Hematopoietic multipotent progenitor cell treated with erythropoietin and hydrocortisone succinate and interleukin-3 and kit ligand, for 17 days (in vitro differentiated cells): ENCODE results near the gene SERBP1.
"Not testable (repeated sequence)": the region's sequence is repeated elsewhere in the genome, so short reads cannot be mapped to it uniquely, and the experiment has no call there.

Experiments
- DNase-seq: peaks from one replicate; pipeline ENCODE4 v3.0.0-alpha.2; 2015; ENCODE audit warnings: low spot score

The SERBP1 gene

DNA sequence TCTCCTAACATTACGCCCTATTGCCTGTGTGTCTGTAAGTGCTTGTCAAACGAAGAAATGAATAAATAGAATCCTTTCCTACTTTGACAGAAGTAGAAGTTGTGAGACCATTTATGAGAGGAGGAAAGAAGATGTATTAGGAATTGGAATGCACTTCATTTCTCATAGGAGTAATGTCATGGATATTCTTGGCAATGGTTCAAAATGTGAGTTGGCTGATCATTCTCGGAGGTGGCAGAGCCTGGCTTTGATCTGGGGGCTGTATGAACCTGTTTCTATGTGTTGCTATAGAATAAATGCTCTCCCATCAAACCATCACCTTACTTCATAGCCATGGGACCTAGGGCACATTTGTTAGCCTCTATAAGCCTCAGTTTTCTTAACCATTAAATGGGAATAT is 10.1 kb upstream of the SERBP1 start:
- no peak for DNase-seq

DNA sequence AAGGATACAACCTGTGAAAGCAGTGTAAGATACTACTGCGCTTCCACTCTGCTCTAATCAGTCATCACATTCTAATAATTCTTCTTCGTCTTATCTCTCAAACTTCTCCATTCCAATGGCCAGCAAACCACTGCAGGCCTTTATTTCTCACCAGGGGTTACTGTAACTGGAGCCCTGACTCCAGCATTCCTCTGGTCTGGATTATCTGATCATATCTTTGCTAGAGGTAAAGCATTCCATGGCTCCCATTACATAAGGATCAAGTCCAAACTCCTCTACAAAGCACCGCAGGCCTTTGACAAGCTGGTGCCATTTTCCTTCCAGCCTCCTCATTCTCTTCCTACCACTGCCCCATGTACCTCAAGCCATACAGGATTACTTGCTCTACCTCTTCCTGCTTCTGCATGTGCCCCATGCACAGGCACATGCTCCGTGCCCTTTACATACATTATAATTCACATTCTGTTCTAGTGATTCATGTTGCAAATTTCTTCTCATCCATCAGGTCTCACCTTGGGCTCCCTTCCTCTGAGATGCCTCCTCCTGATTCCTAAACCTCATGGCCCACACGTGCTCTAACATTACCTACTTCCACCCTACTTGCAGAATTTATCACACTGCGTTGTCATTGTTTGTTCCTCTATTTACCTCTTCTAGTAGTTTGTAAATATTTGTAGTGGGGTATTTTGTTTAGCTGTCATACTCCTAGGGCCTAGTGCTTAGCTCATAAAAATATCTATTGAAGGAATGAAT is 9.3 kb upstream of the SERBP1 start:
- no peak for DNase-seq

DNA sequence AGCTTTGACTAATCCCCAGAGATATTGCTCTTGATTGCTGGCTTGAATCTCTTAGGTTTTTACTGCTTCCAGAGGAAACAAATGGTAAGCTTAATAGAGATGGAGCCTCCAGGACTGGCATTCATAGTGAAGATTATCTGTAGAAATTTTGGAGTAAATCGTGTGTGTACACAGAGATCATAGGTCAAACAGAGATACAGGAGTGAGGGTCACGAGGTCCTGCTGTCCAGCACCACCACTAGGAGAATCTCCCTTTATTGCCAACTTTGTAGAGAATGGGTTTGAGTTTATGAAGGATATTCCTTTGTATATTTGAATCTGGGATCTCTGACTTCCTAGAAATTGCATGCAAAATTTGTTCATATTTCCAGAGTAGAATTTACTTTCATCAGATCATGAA is 7.8 kb upstream of the SERBP1 start:
- DNase-seq, result no peak

DNA sequence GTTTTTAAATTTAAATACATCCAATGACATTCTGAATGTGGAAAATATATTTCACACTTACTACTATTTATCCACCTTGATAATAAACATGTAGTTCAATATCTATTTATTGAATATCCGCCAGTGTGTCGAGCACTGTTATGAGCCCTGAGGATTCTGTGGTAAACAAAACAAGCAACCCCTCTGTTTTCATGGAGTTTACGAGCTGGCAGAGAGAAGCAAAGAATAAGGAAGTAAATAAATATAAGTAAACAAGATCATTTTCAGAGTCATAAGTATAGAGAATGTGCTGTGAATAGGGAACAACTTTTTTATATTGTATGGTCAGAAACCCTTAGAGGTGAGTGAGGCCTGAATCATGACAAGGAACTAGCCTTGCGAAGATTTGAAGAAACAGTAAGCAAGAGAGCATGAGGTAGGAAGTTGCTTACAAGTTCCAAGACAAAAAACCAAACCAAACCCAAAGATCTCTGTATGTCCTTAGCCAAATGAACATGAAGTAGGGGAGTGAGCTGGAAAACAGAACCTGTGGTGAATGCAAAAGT is 6.4 kb upstream of the SERBP1 start:
- DNase-seq, result no peak

GRCh38 chr1:67434491-67434890 is 4.3 kb upstream of the SERBP1 start:
- no peak for DNase-seq

GRCh38 chr1:67433837-67434236 is 3.6 kb upstream of the SERBP1 start:
- no peak for DNase-seq

DNA sequence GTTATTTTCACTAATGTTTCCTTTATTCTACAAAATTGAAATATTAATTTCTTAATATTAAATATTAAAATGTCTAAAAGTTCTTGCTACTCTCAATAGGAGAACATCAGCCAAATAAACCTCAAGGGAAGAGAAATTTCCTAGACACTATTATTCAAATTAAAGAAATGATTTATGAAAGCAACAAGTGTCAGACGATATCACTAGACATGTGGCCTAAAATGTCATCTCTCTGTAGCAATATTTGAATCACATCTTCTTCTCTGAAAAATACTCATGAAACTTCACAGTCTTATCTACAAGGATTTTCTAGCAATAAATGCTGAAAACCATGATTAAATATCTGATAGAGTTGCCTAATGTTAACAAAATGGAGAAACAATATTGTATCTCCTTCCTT is 2.5 kb upstream of the SERBP1 start:
- DNase-seq, result no peak

GRCh38 chr1:67431869-67432578 is 1.8 kb upstream of the SERBP1 start:
- DNase-seq, result no peak

- no peak for DNase-seq
Observed at GRCh38 chr1:67431156-67431765, 1.1 kb upstream of the SERBP1 start.

DNA sequence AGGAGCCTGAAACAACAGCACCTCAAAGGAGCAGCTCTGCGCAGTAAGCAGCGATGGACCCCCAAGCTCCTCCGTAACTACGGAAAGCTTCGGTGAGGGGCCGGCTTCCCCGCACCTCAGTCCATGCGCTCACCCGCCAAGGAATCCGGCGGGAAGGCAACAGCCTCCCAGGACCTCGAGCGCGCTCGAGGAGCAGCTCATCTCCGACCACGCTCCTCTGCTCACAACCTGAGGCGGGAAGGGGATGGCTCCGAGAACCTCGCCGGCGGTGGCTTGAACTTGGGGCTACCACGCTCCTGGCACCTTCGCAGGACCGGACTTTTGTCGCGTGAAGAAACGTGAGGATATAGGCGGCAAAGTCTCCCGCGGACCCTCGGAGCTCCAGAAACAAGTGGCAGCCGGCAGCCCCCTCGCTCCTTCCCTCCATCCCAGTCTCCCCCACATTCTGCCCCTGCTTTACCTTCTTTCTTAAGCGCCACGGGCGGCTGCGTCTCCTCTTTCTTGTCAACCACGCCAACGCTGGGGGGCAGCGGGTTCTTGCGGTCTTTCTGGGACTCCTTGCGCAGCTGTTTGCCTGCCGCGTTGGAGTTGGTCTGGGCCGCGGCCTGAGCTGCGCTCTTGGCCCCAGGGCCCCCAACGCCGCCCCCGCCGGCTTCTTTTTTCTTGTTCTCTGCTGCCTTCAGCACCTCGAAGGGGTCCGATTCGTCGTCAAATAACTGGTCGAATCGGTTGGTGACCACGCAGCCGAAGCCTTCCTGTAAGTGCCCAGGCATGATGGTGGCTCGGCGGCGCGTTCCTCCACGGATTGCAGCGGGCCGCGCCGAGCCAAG is 459 bp downstream of the SERBP1 start:
- peak; percentile 34 for DNase-seq

DNA sequence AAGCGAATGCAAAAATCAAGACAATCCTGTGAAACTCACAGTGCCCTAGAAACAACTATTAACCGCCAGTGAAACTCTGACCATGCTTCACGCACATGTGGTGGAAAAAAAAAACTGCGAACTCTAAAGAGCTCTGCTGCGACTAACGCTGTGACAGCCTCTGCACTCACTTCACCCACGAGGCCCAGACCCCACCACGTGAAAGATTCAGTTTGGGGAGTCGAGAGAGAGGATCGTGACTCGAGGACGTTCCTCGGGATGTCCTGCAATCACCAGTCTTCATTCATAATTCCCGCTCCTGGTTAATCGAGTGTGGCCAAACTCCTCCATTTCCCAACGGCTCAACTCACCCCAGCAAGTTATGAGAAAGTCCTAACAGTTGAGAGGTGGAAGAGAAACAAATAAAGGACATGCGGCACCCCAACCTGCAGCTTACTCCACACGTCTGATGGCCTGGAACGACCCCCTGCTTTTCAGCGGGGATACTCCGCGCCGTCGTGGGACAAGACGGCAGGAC is 1.1 kb downstream of the SERBP1 start:
- peak; percentile 32 for DNase-seq

GRCh38 chr1:67427947-67428346 is 2.3 kb downstream of the SERBP1 start:
- peak; percentile 21 for DNase-seq

GRCh38 chr1:67427465-67427864 is 2.7 kb downstream of the SERBP1 start:
- no peak for DNase-seq

DNA sequence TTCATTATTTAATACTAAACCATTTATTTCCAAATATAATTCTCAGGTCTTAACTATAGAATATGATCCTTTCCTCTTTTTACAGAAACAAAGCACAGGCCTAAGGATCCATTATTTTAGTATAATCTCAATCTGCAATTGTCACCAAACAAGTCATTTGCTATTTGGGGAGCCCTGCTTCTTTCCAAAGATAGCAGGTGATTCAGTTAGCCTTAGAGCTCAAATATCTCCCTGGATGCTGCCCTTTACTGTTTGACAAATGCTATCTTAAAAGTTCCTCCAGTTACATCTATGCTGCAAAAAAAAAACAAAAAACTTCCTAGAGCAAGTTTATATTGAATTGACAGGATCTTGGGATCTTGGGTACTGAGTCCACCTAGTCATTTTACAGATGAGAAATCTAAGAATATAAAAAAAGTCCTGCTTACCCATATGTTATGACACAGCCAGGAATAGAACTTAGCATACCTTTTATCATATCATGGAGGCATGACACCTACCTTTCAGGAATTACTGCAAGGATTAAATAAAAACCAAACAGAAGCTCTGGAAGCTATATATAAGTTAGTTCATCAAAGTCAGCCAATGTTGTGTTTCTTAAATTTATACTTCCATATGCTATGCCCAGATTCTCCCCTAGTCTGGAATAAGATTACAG is 9.2 kb downstream of the SERBP1 start:
- no peak for DNase-seq

DNA sequence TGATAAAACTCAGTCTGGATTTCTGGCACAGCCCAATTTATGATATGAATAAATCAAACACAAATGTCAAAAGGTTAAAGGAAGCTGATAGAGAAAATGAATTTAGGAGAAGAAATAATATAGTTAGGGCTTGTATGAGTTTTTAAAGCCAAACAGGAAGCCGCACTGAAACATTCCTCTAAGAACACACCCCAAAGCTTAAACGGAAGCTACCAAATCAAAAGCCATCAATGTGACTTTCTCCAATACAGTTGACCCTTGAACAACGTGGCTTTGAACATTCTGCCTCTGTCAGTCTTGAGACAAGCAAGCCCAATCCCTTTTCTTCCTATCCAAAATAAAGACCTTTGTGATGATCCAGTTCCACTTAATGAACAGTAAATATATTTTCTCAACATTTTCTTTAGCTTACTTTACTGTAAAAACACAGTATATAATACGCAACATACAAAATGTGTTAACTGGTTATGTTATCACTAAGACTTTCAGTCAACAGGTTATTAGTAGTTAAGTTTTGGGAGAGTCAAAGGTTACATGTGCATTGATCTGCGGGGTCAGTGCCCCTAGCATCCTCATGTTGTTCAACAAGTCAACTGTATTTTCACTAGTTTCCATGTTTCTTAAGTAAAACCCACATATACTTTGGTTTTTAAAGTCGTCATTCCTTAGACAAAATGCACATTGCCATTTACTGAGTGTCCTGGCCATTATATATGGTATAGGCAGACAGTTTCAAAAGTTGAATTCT is 11.2 kb downstream of the SERBP1 start:
- DNase-seq, result no peak

GRCh38 chr1:67417733-67418132 is 12.5 kb downstream of the SERBP1 start:
- not testable (repeated sequence) for DNase-seq

DNA sequence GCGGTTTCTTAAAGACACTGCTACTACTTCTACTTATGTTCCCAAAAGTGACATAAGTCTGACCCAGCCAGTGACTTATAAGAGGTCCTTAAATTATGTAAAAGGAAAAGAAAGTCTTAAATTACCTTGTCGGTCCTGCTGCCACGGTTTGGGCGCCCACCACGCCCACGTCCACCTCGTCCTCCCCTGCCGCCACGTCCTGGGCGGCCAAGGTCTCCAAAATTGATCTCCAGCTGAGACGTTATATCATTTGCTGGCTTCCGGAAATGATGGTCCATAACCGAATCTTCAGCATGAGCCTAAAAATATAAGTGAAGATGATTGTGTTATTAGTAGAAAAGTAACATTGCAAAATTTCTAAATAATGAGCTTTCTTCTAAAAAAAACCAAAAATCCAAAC is 15.2 kb downstream of the SERBP1 start:
- no peak for DNase-seq

DNA sequence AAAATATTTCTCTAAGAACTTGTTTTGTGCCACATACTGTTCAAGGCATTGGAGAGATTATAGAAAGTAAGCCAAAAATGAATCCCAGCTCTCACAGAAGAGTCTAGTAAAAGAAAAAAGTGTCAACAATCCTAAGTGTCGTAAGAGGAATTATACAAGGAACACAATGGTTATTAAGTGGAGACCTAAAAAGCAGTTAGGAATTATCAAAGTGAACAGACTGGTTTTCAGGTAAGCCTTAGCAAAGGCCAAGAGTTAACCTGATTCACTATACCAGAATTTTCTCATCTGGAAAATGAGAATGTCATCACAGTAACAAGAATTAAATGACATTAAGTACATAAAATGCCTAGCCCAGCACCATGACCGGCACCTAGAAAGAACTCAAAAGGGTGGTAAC is 15.6 kb downstream of the SERBP1 start:
- no peak for DNase-seq

GRCh38 chr1:67413101-67413500 is 17.1 kb downstream of the SERBP1 start:
- not testable (repeated sequence) for DNase-seq

DNA sequence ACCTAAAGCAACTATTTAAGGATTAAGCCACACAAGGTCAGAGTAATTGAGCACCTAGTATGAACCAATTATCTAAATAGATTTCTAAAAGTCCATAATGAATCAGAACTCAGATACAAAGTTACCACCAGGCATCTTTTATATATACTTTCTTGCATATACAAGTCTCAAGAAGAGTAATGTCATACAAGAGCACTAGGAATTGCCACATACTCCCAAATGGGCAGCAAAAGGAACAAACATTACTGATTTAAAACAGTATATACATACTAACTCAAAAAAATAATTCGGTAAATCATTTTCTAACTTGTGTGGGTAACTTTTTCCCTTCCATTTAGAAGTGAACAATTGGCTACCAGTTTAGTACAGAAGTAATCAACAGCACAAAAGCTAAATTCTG is 22.1 kb downstream of the SERBP1 start:
- DNase-seq, result no peak

DNA sequence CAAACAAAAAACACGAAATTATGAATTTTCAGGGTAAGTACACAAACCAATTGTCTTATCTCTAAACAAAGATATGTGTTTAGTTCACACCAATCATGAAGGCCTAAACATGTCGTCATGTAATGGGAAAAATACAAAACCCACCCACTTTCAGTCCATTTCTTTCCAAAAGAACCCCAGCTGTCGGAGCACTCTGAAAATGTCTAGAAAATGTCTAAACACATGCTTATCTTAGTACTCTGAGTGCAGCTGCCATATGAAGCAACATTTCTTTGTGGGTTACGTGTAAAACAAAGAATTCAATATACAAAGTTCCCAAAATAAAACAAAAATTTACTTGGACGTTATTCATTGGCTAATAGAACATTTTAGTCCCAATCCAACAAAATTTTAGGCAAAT is 22.7 kb downstream of the SERBP1 start:
- no peak for DNase-seq
